GM19043 (cell line): Measurements from ENCODE around the gene RNASE2.
"Not testable (repeated sequence)": the region's sequence is repeated elsewhere in the genome, so short reads cannot be mapped to it uniquely, and the experiment has no call there.

ENCODE experiments used
- ATAC-seq: cut with Tn5 transposase; IDR thresholded peaks from one replicate; pipeline ENCODE4 v1.9.1; 2021; ENCODE audit warnings: low read depth; ENCODE audit not compliant: unreplicated experiment

Gene RNASE2

GRCh38 chr14:20980906-20981305 lies 25.6 kb downstream of the RNASE2 start:
- ATAC-seq: no peak

- ATAC-seq: no peak
Measured at GRCh38 chr14:20982646-20983369, 27.5 kb downstream of the RNASE2 start.

GRCh38 chr14:20985650-20986049 lies 30.4 kb downstream of the RNASE2 start:
- ATAC-seq: not testable (repeated sequence)

GRCh38 chr14:20986811-20987210 lies 31.5 kb downstream of the RNASE2 start:
- no peak for ATAC-seq

- no peak for ATAC-seq
Measured at GRCh38 chr14:20988717-20989470, 33.6 kb downstream of the RNASE2 start.

GRCh38 chr14:20989471-20989786 lies 34.1 kb downstream of the RNASE2 start:
- no peak for ATAC-seq

GRCh38 chr14:20989787-20990600 lies 34.7 kb downstream of the RNASE2 start, which contains the start of gene METTL17:
Gene METTL17, plus strand, starts transcription at chr14:20989980. Its CDS starts 23 bp downstream, at chr14:20990003.
- peak; percentile 97 for ATAC-seq

- ATAC-seq: no peak
Measured at GRCh38 chr14:20996521-20996920, 41.2 kb downstream of the RNASE2 start.

- no peak for ATAC-seq
Measured at GRCh38 chr14:20997115-20997514, 41.8 kb downstream of the RNASE2 start.

- no peak for ATAC-seq
Measured at GRCh38 chr14:20997564-20997963, 42.3 kb downstream of the RNASE2 start.

GRCh38 chr14:20998139-20998538 lies 42.9 kb downstream of the RNASE2 start:
- no peak for ATAC-seq

- no peak for ATAC-seq
Measured at GRCh38 chr14:20998674-20999366, 43.5 kb downstream of the RNASE2 start, which contains the start of gene SLC39A2. Gene SLC39A2, plus strand, starts transcription at chr14:20999293. Its CDS starts 154 bp downstream, at chr14:20999447.

GRCh38 chr14:20999591-20999990 lies 44.3 kb downstream of the RNASE2 start:
- no peak for ATAC-seq

GRCh38 chr14:21001218-21001617 lies 45.9 kb downstream of the RNASE2 start:
- no peak for ATAC-seq

- ATAC-seq: no peak
Measured at GRCh38 chr14:21003788-21004346, 48.6 kb downstream of the RNASE2 start.
